ENCODE data around the gene RAMAC.
A peak's percentile ranks its signal among the peaks of the same experiment; 100 is the strongest.
"Not testable (repeated sequence)": the region's sequence is repeated elsewhere in the genome, so short reads cannot be mapped to it uniquely, and the experiment has no call there.

Gene RAMAC

DNA sequence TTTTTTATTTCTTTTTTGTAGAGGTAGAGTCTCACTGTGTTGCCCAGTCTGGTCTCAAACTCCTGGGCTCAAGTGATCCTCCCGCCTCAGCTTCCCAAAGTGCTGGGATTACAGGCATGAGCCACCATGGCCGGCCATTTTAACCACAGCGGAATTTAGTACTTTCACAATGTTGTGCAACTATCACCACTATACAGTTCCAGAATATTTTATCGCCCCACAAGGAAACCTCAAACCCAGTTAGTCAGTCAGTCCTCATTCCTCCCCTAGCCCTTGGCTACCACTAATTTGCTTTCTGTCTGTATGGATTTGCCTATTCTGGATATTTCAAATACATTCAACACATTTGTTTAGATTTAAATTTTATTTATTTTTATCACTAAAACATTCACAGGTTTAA, 17.9 kb upstream of the RAMAC start:
- no peak for DNase-seq (ENCODE audit: low read depth in 3 of 3)

DNA sequence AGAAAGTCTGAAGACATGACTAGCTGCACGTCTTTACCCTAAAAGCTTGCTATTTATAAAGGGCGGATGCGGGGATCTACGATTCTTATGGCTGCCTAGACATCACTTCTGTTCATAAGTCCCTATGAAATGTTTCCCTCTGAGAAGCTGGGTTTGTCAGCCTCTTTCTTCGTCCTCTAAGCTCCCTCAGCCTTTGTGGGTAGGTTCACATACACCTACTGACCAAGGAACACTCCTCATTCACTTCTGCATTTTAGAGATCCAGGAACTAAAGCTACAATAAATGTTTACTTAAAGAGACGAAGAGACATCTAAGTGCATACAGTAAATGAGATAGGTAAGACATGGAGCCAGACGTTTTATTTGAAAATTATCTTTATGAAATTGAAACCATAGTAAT, 16.7 kb upstream of the RAMAC start:
- no peak for DNase-seq (ENCODE audit: low read depth in 3 of 3)

DNA sequence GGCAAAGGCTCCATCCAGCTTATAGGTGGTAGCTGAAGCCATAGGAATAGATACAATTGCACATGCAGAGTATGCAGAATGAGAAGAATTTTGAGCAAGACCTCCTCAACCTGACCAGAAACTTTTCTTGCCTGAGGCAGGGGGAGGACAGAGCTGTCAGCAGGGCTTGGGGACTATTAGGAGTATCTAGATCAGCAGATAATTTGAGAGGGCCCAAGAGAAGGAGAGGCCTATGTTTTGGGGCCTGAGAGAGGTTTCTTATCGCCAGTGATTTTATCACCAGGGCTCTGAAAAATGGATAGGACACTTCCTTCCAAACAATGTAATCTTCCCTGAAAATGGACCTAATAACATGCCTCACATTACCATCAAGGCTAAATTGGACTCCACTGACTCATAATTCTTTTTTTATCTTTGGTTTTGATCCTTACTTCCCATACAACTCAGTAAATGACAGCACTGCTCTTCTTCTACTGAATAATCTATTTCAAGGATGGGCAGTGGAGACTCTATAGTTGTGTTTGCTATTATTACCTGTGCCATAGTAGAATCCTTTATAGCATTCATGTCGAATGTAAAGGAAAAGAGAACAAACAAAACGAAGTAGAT, 15.8 kb upstream of the RAMAC start:
- DNase-seq (ENCODE audit: low read depth in 3 of 3) = no peak

DNA sequence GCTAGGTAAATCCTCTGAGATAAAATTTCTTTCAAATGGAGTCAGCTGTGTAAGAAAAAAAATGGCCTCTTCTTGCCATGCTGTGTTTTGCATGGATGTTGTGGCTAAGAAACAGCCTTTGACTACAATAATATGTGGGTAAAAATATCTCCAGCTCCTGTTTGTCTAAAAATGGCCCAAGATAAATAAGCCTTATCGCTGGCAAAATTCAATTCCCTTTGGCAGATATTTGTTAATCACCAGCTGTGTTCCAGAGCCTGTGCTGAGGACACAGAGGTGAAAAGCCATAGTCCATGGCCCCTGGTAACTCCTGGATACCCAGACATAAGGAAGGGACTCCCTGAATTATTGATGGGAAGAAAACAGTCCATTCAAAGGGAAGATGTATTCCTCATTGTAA, 15.3 kb upstream of the RAMAC start:
- no peak for DNase-seq (ENCODE audit: low read depth in 3 of 3)

DNA sequence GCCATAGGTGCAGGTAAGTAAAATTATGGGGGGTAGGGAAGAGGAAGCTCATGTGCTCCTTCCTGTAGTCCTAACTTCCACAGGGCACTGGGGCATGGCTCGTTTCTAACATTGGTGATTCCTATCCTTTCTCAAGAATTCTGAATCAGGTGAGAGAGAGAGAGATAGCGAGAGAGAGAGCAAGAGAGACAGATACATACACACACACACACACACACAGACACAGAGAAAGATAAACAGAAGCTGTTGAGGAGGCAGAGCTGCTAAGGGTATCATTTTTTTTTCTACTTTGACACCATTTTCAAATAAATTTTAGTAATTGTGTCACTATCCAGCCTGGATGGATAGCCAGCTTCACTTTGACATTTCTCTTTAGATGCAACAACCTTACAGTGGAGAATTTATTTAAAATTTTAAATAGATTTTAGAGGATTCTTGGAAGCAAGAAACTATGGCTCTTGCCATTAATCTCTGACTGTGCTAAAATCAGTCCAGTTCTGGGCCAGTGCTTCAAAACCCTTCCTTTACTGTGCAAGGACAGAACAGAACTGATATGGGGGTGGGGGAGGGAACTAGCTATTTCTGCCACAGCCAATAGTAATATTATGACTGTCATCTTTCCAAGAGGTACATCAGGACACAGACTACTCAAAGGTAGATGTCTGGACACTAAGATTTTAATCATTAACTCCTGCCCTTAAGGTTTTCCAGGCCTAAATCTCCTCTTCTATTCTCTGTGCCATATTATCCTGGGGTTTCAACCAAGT, 14.6 kb upstream of the RAMAC start:
- DNase-seq (ENCODE audit: low read depth in 3 of 3) = no peak

DNA sequence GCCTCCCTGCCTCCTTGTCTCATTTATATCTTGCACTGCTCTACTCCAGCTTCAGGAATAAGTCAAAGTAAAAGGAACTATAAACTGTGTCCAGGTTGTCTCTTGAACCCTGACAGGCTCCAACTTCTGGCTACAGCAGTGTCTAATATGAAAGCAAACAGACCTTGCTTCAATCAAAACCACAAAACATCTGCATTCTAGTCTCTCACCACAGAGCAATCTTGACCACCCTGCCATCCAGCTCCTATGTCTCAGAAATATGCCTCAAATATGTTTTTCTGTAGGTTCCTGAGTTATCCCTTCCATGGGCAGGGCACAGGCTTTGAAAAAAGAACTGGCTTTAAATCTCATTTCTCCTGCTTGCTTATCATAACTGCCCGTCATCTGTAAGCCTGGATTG, 13.0 kb upstream of the RAMAC start:
- DNase-seq (ENCODE audit: low read depth in 3 of 3) = no peak

DNA sequence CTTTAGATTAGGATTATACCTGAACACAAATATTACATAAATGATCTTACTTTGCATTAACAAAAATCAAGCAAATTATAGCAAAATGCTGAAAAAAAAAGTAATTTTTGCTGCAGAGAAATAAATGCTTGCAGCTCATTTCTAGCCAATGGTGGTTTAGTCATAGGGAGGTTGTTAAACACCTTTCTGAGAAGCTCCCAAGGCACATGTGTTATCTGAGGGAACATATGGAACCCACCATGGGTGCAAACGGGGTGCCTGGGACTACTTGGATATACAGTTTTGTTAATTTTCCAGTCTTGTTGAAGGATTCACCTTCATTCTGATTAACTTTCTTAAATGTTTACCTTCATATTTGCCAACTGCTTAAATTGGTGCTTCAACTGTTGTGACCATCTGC, 8.9 kb upstream of the RAMAC start:
- DNase-seq (ENCODE audit: low read depth in 3 of 3) = no peak

DNA sequence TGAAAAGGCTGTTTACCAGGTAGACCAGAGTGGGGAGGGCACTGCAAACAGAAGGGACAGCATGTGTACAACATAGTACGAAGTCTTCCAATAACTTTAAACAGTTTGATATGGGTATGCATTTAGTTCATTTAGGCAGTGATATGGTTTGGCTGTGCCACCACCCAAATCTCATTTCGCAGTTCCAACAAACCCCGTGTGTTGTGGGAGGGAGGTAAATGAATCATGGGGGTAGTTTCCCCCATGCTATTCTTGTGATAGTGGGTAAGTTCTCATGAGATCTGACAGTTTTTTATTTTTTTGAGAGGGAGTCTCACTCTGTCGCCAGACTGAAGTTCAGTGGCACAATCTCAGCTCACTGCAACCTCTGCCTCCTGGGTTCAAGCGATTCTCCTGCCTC, 7.6 kb upstream of the RAMAC start:
- DNase-seq (ENCODE audit: low read depth in 3 of 3) = no peak

DNA sequence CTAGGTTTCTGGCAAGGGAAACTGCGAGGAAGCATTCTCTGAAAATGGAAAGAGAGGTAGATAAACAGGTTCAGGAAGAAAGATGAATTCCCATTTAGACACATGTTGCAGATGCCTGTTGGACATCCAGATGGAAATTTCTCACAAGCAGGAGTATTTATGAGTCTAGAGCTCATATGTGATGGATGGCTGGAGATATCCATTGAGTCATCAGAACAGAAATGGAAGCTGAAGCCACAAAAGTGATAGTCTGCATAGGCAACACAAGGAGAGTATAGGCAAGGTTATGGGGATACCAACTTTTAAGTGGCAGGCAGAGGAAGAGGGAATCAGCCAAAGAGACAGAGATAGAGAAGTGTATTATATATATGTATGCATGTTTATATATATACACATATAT, 6.3 kb upstream of the RAMAC start:
- DNase-seq (ENCODE audit: low read depth in 3 of 3) = no peak

DNA sequence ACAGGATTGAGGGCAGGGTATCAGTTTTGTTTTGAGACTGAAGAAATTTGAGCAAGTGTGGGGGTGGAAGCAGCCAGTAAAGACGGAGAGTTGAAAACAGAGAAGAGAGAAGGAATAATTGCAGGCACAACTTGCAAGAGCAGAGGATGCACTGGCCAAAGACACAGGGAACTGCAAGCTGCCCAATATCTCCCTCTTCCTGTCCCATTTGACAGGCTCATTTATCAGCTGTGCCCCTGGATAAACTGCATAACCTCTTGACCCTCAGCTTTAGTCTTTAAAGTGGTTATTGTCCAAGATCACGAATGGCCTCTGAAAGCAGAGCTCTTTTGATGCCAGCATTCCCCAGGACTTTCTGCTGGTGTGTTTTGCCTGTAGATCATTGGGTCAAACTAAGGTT, 5.0 kb upstream of the RAMAC start:
- DNase-seq (ENCODE audit: low read depth in 3 of 3) = no peak

DNA sequence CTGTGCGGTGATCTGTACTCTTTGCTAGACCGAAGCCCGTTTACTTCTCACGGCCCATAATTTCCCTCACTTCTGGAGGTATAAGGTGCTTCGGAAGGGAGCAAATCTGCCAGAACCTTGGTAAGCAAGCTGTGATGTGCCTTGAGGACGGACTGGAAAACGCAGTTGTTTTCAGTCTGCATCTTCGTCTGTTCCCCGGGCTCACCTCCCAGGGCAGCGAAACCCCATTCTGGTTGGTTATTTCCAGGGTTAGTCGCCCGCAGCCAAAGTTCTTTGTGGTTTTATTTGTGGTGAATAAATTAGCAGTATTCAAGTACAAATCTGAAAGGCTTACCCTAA, 401 bp downstream of the RAMAC start:
- DNase-seq (ENCODE audit: low read depth in 3 of 3) = peak in 2 of 3 experiments; percentile 2 to 9

DNA sequence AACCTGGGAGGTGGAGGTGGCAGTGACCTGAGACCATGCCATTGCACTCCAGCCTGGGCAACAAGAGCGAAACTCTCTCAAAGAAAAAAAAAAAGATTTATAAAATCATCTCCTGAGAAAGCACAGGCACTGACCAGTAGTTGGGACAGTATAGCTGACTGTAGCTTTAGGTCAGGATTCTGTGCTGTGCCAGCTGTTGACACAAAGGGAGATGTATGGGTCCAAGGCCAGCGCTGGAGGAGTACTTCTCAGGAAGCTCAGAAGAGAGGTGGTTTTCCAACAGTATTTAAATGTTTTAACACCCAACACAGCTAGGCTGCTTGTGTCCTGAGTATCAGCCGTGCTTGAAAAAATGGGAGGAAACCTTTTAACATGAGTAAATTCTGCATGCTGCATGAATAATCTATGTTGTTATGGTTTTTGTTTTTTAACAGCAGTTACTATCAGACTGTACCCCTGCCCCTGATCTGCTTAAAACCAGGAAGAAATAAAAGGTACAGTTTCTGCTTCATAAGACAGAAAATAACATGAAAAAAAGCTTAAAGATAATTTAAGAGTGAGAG, 6.5 kb downstream of the RAMAC start:
- DNase-seq (ENCODE audit: low read depth in 3 of 3) = no peak

DNA sequence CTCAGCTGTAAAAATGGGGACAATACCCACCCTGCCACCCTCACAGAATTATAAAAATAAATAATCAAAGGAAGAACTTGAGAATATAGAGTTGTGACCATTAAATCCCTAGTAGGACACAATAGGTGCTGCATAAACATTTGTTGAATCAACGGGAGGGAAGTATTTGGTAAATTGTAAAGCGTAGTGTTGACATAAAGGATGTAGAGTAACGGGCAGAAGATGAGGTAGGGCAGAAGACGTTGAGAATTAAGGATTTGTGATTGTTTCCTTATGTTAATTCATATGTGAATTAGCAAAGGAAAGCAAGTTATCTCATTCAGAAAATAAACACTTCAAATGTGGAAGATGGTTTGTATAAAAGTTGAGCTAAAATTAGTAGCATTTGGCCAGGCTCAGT, 7.1 kb downstream of the RAMAC start:
- no peak for DNase-seq (ENCODE audit: low read depth in 3 of 3)

DNA sequence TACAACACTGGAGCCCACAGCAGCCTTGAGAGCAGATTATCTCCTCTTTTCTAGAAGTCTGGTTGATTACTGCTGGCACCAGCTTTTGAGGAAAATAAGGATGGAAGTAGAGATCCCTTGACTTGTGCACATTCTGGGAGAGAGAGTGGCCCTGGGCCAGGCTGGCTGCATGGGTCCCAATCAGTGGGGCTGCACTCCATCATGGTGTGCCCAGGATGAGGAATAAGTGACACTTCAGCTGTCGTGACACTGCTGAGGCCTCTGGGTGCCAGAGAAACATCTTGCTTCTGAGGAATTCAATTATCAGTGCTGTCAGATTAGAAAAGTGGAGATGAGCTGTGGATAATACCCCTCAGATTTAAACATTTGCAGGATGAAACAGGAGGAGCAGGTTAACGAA, 9.1 kb downstream of the RAMAC start:
- no peak for DNase-seq (ENCODE audit: low read depth in 3 of 3)

DNA sequence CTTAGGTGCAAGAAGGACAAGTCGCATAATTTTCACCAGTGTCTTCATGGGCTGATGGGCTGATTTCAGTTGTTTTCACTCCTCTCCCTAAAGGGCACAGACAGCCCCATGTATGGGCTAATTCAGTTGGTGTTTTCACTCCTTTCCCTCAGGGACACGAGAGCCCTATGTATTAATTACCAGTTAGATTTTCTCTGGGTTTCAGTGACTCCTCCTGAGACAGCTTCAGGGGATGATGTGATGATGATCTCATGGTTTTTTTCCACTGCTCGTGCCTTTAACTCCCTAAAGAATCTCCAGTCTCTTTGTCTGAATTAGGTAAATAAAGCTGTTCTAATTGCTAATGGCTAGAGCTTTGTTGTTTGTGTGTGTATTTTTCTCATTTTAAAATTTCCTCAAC, 9.9 kb downstream of the RAMAC start:
- no peak for DNase-seq (ENCODE audit: low read depth in 3 of 3)

DNA sequence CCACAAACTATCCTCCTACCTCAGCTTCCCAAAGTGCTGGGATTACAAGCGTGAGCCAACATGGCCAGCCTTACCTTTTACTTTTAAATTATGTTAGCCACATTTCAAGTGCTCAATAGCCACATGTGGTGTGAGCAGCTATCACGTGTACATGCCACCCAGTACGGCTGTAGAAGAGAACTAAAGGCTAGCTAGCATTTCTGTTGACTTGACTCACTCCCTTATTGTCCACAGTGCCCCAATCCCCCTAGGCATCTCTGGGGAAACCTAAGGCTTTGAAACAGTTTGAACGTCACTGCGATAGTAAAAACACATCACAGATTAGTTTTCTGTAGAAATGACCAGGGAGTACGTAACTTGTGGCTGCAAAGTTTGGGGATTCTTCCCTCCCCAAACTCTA, 13.4 kb downstream of the RAMAC start:
- DNase-seq (ENCODE audit: low read depth in 3 of 3) = no peak

DNA sequence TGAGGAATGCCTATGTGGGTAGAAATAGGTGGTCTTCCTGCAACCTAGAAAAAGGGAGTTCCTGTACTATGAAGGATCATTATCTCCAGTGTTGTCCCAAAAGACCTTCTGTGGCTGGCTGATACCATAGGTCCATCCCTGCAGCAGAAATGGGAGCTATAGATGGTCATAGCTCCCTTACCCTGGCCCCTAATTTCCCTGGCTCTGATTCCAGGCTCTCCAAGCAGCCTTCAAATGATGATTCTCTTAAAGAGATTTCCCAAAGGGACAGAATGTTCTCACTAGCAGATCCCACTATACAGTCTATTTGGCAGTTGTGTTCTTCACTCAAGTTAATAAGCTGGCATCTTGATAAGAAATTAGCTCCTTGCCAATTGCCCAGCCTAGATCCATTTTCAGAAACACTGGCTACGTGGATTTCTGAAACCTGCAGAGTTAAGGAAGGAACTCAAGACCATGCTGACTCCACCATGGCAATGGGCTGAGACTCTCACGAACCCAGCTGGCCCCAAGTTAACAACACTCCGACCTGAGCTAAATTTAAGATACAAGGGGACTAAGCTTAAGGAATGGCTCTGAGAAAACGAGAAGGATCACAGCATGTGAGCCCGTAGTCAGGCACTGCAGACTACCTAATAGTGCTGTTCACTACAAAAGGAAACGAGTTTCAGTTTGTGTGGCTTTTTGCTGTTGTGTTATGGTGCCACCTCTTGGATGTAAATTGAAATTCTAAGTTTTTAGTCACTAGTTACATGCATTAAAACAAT, 14.1 kb downstream of the RAMAC start:
- DNase-seq (ENCODE audit: low read depth in 3 of 3) = peak in 1 of 3 experiments; percentile 9

DNA sequence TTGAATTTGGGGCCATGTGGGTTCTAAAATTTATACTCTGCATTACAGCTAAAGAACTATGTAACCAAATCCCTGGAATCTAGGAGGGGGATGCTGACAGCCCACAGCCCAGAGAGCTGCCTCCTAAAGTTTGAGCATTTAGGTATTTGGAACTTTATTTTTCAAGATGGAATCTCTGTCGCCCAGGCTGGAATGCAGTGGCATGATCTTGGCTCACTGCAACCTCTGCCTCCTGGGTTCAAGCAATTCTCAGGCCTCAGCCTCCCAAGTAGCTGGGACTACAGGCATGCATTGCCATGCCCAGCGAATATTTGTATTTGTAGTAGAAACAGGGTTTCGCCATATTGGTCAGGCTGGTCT, 14.6 kb downstream of the RAMAC start:
- not testable (repeated sequence) for DNase-seq (ENCODE audit: low read depth in 3 of 3)

DNA sequence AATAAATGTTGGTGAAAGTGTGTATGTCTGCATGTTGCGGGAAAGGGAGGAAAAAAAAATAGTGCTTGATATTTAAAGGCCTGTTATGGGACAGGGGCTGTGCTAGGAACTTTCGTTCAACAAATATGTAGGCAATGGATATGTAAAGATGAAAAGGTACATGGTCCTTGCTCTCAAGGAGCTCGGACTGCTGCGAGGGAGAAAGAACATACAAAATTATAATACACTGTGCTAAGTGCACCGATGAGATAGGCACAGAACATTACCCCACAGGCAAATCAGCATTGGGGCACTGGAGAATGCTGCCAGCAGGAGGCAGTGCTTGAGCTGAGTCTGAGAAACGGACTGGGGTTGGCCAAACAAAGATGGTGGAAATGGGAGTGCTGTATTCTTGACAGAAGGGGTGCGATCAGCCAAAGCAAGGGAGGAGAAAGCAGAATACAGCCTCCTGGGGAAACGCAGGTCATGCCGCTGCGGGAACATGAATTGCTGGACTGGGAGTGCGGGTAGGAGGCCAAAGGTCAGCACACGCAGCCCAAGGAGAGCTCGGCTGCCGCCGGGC, 24.8 kb downstream of the RAMAC start:
- peak; percentile 49 to 67 (median 65) for DNase-seq (ENCODE audit: low read depth in 3 of 3)

DNA sequence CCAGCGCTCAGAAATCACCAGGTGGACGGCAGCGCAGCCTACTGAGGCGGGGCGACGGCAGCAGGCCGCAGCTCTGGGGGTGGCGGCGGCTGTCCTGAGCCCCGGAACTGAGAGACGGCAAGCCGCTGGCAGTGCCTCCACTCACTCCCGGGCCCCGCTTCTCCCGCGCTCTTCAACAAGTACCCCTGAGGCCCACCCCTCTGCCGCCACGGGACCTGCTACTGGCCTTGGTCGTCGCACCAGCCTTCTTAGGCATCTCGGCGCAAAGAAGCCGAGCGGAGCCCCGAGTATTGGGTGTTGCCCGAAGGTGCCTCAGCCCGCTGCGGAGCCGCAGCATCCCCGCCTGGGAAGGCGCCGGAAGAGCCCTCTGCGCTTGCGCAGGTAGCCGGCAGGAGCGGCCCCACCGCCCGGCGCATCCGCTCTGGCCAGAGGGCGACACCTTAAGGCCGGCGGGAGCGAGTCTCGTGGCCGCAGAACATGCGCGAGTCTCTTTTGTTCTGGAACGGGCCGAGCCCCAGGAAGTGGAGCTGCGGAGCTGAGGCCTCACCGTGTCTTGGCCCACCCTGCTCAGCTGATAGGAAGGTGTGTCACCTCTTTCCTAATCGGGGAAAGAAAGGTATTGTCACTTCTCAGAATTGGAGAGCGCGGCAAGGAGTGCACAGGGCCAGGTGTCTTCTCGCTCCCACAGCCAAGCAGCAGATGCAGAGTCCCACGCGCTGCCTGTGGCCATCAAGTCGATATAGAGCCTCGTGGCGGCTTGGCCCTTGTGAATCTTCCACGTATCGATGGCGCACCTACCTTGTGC, 25.5 kb downstream of the RAMAC start, which contains the start of gene C15orf40:
TSS of gene C15orf40 (minus strand) at position 369 of the 805 bp plus-strand sequence. CDS start at position 337, 32 bp downstream.
- peak; percentile 70 to 72 (median 72) for DNase-seq (ENCODE audit: low read depth in 3 of 3)

DNA sequence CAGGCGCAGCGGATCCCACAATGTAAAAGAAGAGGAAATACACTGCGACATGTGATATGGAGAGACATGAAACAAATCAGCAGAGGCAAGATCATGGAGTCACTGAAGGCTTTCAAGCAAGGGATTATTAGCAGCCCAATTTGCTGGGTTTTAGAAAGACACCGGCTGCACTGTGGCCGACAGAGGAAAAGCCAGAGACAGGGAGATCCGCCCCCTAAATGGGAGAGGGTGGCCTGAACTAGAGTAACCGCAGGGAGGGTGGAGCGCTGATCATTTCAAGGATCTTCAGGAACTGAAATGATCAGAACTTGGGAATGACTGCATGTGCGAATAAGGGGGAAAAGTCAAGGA, 26.0 kb downstream of the RAMAC start:
- no peak for DNase-seq (ENCODE audit: low read depth in 3 of 3)

DNA sequence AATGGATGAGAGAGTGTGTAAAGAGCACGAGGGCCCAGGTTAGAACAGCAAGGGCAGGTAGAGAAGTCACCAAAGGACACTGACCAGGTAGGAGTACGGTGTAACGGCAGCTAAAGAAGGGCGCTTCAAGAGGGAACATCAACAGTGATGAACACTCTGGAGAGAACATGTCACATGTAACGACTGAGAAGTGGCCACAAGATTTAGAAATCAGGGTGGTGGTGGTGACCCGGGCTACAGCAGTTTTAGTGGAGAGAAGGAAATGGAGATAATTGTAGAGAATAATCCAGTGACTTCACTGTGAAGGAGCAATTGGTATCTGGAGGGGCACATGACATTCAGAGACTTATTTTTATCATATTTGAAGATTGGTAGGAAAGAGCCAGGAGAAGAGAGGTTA, 26.6 kb downstream of the RAMAC start:
- DNase-seq (ENCODE audit: low read depth in 3 of 3) = no peak

Measured in stimulated activated CD4-positive, alpha-beta T cell treated with anti-CD3 and anti-CD28 coated beads, TNF-alpha, amount 100 ng/mL, for 4 hours (primary cell).